HG03066 (cell line): Measurements from ENCODE around the gene PJVK.
A peak's percentile ranks its signal among the peaks of the same experiment; 100 is the strongest.
"Not testable (repeated sequence)": the region's sequence is repeated elsewhere in the genome, so short reads cannot be mapped to it uniquely, and the experiment has no call there.

ENCODE experiments used
- ATAC-seq: cut with Tn5 transposase; IDR thresholded peaks from one replicate; pipeline ENCODE4 v1.9.1; 2021; ENCODE audit warnings: low read depth; ENCODE audit not compliant: unreplicated experiment

The PJVK gene

DNA sequence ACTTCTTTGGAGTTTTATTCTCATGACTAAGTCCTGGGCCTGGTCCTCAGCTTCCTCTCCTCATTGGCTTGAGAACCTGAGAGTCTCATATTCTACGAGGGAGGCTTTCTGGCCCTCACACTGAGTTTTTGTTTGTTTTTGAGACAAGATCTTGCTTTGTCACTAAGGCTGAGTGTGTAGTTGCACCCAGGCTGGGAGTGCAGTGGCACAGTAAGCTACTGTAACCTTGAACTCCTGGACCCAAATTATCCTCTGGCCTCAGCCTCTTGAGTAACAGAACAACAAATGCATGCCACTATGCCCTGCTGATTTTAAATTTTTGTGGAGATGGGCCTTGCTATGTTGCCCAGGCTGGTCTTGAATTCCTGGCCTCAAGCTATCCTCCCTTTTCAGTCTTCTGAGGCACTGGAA, 22.8 kb upstream of the PJVK start:
- no peak for ATAC-seq

DNA sequence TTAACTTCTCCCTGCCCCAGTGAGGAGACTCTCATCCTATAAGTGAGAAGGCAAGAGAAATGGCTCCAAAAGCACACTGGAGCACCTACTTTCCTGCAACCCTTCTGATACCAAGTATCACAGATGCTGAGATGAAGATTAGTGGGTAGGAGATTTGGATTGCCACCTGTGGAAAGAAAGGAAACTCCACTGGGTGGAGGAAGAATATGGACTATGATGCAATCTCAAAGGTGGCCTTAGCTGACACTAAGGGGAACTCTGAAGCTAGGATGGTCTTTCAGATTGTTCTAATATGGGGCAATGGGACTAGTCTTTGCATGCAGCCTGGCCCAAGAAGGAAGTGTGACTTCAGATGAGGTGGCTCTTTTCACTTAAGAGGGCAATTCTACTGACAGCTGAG, 21.8 kb upstream of the PJVK start:
- no peak for ATAC-seq

DNA sequence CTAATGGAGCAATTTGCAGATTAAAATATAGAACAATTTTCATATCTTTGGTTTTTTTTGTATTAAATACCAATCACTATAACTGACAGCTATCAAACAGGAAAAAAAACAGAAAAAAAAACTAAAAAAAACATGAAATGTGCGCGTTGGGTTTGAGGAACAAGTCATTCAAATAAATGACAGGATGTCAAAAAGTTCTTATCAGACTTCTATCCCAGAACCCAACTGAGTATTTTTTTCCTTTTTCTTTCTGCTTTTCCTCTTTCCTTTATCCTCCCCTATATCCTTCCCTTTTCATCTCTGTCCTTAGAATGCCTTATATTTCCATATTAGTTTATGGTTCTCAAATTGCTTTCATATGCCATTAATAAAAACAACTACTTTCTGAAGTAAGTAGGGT, 14.5 kb upstream of the PJVK start:
- ATAC-seq: no peak

DNA sequence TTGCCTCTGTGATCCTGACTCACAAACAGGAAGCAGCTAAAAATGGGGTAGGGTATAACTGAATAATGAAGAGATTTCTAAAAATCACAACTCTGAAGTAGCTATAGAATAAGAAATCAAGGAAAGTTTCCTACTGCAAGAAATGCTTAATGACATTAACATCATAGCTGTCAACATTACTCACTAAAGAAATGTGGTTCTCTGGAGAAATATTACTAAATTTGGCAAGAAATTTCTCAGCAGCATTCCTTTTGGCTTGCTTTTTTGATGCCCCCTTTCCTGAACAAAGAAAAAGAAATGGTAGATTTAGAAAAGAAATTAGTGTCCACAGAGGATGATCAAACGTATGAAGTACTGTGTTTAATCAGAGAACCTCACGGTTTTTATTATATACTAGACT, 9.8 kb upstream of the PJVK start:
- no peak for ATAC-seq

DNA sequence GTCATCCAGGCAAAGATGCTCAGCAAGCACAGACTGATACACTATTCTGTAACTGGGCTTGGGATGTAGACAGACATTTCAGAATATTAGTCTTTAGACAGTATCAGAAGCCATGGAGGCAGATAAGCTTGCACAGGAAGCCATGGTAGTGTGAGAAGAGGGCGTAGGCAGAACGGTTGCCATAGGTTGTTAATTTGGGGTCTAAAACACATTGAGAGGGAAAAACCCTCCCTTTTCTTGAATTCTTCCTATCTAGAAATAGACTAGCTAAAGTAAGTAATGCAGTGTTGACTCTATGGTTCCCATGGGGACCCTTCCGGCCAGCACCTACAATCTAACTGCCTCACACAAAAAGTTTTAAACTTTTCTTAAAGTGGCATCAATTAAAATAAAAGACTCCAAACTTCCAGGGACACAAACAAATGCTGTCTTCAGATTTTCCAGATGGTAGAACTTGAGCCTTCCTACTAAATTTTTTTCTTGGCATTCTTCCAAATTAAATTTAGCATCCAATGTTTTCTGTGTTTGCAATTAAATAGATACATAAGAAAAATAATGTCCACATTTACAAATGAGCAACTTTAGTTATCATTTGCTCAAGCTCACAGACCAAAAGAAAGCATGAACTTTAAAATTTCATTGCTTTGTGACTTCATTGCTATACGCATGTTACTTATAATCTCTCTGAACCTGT, 2.1 kb upstream of the PJVK start:
- ATAC-seq: no peak

DNA sequence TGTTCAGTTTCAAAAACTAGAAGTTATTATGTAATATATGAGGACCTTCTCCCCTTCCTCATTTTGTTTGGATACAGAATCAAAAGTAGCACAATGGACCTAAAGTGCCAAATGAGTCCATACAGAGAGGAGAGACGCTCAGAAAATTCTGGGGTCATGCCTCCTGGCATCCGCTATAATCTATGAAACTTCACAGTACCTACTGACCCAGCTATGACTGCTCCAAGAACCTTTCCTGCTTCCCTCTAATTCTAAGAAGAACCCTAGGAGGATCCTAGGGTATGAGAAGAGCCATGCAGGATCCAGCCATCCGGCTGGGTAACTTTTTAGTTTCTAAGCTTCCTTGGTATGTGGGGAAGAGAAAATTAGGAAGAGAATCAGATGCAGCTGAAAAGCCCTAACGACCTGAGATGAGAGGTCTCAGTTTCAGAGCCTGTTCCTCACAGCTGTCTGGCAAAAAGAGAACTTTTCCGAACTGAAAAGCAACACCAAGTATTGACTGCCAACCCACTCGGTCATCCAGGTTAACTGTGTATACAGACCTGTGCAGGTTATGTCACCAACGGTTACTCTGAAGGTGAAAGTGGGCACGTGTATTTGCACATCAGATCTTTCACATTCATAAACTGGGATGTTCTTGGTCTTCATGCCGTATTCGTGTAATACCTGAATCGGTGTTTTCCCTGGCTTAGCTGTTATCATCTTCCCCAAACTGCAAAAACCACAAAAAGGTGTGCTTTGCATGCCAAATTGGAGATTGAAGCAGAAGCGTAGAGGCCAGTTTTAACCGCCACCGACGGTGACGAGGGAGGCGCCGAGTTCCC, 1.3 kb upstream of the PJVK start:
- ATAC-seq: no peak

DNA sequence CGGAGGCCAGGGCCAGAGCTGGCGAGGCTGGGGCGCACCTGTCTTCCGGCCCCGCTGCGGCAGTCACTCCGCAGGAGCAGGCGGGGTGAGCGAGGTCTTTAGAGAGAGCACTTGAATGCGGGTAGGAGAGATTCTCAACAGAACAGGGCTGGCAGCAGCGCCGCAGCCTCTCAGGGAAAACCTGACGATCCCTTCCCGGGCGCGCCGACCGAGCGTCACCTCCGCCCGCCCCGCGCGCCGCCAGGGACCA, 729 bp upstream of the PJVK start:
- ATAC-seq: peak; percentile 41

DNA sequence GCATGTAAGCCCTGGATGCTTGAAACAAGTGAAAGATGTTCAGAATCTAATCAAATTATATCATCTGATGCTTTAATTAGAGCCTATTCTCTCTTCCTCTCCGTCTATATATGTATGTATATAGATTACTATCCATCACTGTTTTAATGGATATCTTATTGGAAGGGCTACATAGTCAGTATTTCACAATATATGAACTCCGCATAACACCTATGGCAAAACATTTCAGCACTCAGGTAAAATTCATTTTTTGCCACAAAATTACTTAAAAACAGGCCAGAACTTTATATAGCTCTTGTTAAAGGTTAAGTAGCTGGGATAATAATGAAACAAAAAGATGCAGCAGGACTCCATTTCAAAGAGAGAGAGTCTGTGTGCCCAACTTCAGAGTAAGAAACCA, 1.2 kb downstream of the PJVK start:
- ATAC-seq: no peak

DNA sequence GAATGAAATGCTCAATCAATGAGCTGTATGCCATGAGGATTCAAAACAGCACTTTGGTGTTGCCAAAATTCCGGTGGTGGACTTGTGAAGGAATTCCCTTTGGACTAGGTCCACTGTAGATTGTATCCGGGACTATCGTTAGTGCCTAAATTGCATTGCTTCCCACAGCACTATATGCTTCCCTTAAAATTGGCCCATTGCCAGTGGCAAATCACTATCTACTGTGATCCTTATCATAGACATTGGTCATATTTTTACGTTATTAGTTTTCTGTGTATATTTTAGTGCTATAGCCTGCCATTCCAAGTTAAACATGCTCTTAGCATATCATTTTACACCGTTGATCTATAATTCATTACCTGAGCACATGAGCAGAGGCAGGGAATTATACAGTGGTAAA, 1.7 kb downstream of the PJVK start:
- ATAC-seq: no peak

DNA sequence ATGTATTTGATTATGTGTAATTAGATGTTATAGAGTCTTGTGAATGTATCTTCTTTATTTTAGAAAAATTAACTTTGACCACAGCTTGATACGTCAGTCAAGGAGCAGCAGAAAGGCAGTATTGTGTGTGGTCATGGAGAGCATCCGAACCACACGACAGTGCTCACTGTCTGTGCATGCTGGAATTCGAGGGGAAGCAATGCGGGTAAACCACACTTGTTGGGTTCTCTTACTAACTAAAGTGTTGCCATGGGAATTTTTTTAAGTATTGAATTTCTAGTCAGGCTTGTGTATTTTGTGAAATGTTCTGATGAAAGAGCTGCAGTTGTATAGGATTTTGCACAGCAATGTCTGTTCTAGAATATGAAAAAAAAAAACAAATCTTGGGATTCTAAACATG, 4.8 kb downstream of the PJVK start:
- ATAC-seq: no peak

DNA sequence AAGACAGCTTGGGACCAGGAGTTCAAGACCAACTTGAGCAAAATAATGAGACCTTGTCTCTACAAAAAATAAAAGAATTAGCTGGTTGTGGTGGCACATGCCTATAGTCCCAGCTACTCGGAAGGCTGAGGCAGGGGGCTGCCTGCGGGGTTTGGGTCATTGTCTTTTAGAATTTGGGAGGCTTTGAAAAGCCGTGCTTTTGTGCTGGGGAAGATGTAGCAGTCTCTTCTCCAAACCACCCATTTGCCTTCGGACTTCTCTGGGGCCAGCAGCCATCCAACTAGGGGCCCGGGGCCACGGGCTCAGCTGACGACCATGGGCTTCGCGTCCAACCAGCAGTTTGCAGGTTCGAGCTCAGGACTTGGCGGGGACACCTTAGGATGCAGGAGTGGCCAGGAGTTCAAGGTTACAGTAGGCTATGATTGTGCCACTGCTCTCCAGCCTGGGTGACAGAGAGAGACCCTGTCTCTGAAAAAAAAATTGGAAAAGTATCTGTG, 6.3 kb downstream of the PJVK start:
- ATAC-seq: no peak

DNA sequence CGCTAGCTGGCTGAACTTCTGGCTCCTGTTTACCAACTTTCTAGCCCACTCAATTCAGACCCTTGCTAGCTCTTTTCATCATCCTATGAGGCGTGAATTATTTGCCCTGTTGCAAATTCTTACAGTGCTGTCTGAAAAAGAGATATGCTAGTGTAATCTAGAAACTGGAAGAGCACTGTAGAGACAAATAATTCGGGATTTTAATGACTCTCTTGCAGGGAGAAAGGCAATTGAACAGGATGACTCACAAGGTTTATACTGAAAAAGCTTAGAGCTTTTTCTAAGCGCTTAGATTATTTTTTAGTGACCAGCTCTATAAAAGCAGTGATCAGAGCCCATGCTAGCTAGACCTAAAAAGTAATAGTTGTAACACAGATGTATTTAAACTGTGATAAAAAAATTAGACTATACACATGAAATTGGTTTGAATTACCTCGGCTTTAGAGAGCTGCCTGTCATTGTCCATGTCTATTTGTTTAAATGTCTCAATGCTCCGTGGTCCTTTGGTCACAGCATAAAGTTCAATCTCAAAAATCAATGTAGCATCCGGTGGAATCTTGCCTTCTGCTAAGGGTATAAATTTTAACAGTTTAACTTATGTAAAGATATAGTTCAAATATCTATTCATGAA, 18.2 kb downstream of the PJVK start:
- no peak for ATAC-seq

DNA sequence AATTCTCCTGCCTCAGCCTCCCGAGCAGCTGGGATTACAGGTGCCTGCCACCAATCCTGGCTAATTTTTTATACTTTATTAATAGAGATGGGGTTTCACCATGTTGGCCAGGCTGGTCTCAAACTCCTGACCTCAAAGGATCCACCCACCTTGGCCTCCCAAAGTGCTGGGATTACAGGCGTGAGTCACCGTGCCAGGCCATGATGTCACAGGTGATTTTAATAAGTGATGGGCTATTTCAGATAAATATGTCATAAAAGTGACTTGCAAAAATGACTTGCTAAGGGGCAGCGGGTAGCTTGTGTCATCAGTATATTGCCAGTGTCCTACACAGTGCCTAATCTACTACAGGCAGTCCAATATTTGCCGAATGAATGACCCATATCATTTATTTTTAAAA, 20.1 kb downstream of the PJVK start:
- ATAC-seq: not testable (repeated sequence)

DNA sequence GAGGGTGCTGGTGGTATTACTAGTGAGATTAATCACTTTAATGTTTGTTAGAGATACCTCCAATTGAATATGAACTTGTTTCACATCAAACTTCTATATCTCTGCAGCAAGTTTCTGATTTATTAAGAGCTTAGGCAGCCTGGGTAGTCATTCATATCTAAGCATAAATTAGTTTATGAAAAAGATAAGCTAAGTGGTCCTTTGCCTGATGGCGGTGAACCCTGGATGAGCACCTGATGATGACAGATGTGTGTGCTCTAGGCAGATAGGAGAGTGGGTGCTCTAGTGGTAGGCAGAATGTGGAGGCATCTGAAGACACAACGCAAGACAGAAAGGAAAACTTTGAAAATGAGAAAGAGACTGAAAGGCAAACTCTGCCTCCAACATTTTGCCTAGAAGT, 22.2 kb downstream of the PJVK start:
- no peak for ATAC-seq

DNA sequence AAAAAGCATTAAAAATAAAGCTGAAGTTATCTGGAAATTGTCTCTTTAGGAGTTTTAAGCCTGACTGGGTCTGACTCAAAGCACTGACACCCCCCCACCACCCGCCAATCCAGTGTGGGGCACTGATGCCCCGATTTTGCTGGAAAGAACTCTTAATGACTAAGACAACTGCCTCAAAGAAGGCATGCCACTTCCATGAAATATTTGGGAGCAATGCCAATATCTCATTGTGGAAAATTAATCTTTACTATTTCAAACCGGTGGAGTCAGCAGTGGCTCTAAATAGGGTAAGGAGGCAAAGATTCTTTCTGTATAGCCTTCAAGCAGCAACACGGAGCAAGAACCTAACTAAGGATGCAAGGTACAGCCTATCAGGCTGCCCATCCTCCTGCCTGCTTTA, 22.8 kb downstream of the PJVK start:
- ATAC-seq: no peak

DNA sequence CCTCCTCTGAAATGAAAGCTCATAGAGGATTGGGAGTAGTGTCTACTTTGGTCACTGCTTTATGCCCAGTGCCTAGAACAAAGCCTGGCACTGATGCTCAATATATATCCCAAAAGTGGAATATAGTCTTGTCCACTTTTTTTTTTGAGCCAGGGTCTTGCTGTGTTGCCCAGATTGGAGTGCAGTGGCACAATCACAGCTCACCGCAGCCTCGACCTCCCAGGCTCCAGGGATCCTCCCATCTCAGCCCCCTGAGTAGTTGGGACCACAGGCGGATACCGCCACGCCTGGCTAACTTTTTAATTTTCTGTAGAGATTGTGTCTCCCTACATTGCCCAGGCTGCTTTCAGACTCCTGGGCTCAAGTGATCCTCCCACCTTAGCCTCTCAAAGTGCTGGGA, 23.4 kb downstream of the PJVK start:
- ATAC-seq: no peak

DNA sequence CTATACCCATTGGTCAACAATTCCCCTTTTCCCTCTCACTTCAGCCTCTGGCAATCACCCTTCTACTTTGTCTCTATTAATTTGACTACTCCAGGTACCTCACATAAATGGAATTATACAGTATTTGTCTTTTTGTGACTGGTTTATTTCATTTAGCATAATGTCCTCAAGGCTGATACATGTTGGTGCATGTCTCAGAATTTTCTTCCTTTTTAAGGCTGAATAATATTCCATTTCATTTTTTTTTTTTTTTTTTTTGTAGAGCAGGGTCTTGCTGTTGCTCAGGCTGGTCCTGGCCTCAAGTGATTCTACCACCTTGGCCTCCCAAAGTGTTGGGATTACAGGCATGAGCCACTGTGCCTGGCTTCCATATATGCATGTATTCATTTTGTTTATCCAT, 25.3 kb downstream of the PJVK start:
- ATAC-seq: no peak

DNA sequence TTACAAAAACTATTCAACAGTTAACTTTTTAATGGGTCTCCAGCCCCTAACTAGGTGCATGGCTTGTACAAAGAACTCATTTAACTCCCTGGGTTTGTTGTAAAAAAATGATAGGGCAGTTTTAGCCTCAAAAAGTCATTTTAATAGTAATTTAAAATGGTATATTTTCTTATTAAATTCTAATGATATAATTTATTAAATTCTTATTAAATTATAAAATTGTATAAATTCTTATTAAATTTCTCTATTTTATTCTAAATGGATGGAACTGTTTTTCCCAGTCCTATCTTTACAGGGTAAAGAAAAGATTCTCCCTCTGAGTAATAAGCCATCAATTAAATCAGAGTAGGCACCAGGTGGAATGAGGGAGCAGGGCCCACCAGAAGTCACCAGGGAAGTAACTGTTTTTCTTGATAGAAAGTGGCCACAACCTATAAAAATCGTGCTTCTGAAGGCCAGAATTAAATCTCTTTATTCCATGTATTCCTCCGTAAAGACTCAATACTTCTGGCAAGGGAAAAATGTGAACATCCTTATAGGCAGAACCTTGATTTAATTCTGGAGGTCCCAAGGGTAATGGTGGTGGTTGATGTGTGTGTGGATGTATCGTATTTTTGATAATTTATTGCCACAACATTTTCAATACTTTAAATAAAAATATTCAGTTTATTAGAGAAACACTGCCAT, 26.4 kb downstream of the PJVK start:
- no peak for ATAC-seq

DNA sequence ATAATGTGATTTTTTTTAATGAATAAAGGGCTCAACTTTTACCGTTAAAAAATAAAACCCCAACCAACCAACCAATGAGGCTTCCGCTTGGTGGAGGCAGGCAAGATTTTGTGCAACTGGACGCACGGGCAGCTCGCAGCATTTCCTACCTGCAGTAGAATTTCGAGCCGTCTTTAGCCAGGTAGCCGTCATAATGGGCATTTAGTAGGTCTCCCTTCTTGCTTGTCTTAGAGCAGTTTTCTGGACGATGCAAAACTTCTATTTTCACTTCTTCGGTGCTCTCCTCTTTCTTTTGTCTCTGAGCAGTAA, 26.9 kb downstream of the PJVK start:
- ATAC-seq: peak; percentile 4

DNA sequence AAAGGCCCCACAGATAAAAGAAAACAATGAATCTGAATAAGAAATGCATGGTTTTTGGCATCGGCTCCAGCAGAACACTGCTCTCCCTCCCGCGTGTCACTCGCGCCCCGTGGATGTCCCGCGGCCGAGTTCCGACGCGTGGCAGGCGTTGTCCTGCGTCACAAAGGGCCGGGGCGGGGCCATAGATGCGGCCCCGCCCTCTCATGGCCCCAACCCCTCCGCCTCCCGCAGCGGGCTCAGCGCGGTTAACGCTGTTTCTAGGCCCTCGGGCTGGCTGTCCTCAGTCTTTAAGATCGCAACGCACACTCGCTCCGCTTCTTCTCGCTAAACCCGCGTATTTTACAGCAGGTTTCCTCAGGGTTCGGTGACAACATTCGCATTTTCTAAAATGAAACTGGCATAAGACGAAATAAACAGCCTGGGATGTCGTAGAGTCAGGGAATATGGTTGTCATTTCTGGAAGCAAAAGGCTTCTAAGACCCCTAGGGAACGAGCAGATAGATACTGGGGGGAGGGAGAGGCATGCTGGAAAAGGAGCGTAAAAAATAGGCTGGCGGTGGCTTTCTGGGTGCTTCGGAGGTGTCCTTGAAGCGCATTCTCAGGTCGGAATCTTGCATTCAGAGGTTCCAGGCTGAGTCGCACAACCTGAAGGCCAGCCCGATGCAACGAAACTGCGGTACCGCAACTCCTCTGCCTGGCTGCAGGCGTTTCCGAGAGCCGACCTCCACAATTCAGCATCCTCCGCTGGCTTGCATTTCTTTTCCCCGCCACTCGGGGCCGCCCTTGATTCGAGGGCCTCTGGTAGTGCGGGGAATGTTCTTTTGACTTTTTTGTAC, 27.5 kb downstream of the PJVK start, which contains the start of gene FKBP7:
TSS of gene FKBP7 (minus strand) at position 162 of the 836 bp plus-strand sequence. CDS start at position 61, 101 bp downstream.
- ATAC-seq: peak; percentile 45

DNA sequence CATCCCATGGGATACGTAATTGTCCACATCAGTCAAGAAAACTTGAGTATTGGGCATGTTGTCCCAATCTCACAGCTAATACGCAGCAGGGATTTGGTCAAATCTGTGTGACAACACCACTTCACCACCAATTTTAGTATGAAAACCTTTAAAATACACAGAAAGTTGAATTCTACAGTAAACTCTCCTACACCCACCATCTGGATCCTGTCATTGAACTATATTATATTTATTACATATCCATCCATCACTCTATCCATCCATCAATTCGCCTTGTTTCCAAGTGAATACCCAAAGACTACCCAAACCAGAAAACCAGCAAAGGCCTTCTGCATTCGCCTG, 28.1 kb downstream of the PJVK start:
- ATAC-seq: no peak
